MM.1S (cell line): Measurements from ENCODE around the gene NUP188.

ENCODE experiments used
- DNase-seq: peaks from one replicate; pipeline ENCODE4 v3.0.0-alpha.2; 2015
- H2AFZ ChIP-seq: fragments of 300-600 bp; sonication (generic); 2 replicates; pipeline ENCODE4 v1.6.0; 2016; ENCODE audit warnings: antibody characterized with exemption, low read length
- H3F3A ChIP-seq: fragments of 300-600 bp; sonication (generic); 2 replicates; pipeline ENCODE4 v1.6.1; 2016; ENCODE audit warnings: mild to moderate bottlenecking, antibody characterized with exemption, low read length, moderate library complexity, mixed read lengths; ENCODE audit not compliant: insufficient read depth
- H3K27ac ChIP-seq: fragments of 300-600 bp; sonication (generic); 2 replicates; pipeline ENCODE4 v1.5.1; 2016; ENCODE audit warnings: mild to moderate bottlenecking, low read length
- H3K27me3 ChIP-seq: fragments of 300-600 bp; sonication (generic); replicated peaks from 2 replicates; pipeline ENCODE4 v1.6.0; 2016; ENCODE audit warnings: low read length; ENCODE audit not compliant: insufficient read depth
- H3K36me3 ChIP-seq: fragments of 300-600 bp; sonication (generic); replicated peaks from 2 replicates; pipeline ENCODE4 v1.6.1; 2016; ENCODE audit warnings: mild to moderate bottlenecking, low read length, mixed read lengths; ENCODE audit not compliant: insufficient read depth
- H3K4me1 ChIP-seq: fragments of 300-600 bp; sonication (generic); 2 replicates; pipeline ENCODE4 v1.6.1; 2016; ENCODE audit warnings: low read length, mixed read lengths
- H3K4me2 ChIP-seq: fragments of 300-600 bp; sonication (generic); 2 replicates; pipeline ENCODE4 v1.6.0; 2016; ENCODE audit warnings: low read depth, low read length
- H3K4me3 ChIP-seq: fragments of 300-600 bp; sonication (generic); 2 replicates; pipeline ENCODE4 v1.5.1; 2016; ENCODE audit warnings: low read length, mixed read lengths
- H3K79me2 ChIP-seq: fragments of 300-600 bp; sonication (generic); 2 replicates; pipeline ENCODE4 v1.6.1; 2016; ENCODE audit warnings: mixed run types, low read length, mixed read lengths
- H3K9ac ChIP-seq: fragments of 300-600 bp; sonication (generic); 2 replicates; pipeline ENCODE4 v1.6.1; 2016; ENCODE audit warnings: low read length, mixed read lengths
- H3K9me2 ChIP-seq: fragments of 300-600 bp; sonication (generic); replicated peaks from 2 replicates; pipeline ENCODE4 v1.6.1; 2016; ENCODE audit warnings: mild to moderate bottlenecking, low read length, mixed read lengths; ENCODE audit not compliant: insufficient read depth
- H3K9me3 ChIP-seq: fragments of 300-600 bp; sonication (generic); replicated peaks from 2 replicates; pipeline ENCODE4 v1.6.1; 2016; ENCODE audit warnings: mild to moderate bottlenecking, low read length, mixed read lengths; ENCODE audit not compliant: insufficient read depth
- H4K20me1 ChIP-seq: fragments of 300-600 bp; sonication (generic); 2 replicates; pipeline ENCODE4 v1.6.1; 2016; ENCODE audit warnings: mild to moderate bottlenecking, low read length, moderate library complexity, mixed read lengths; ENCODE audit not compliant: insufficient read depth
- CTCF ChIP-seq: fragments of 300-600 bp; sonication (generic); IDR thresholded peaks from 2 replicates; pipeline ENCODE4 v1.5.1; 2016; ENCODE audit warnings: antibody characterized with exemption, low read length, mixed read lengths
- EZH2 ChIP-seq: fragments of 300-600 bp; sonication (generic); optimal IDR thresholded peaks from 2 replicates; pipeline ENCODE3; 2017; ENCODE audit warnings: low read depth, mild to moderate bottlenecking, antibody characterized with exemption, low read length, mixed read lengths
- EZH2phosphoT487 ChIP-seq: fragments of 300-600 bp; sonication (generic); IDR thresholded peaks from 2 replicates; pipeline ENCODE4 v1.6.1; 2018; ENCODE audit warnings: antibody characterized with exemption, low read length

Gene NUP188

GRCh38 chr9:129011761-129012181 is 64.3 kb downstream of the NUP188 start:
- Histone ChIP-seq H2AFZ (no peak overlapping the region), H3K9ac (no peak overlapping the region), H3K27me3 (no peaks in the 10 kb centered on the region), H3F3A (peaks cover 23% of the 10 kb centered on the region), H3K4me2 (no peak overlapping the region), H3K36me3 (peaks cover 9% of the 10 kb centered on the region; the same call in 1 of the 2 replicates), H3K9me3 (no peaks in the 10 kb centered on the region), H3K79me2 (peaks cover 27% of the 10 kb centered on the region), H3K9me2 (no peaks in the 10 kb centered on the region), H3K4me1 (peaks cover 19% of the 10 kb centered on the region), H3K4me3 (no peak overlapping the region), H3K27ac (no peak overlapping the region), H4K20me1 (no peaks in the 10 kb centered on the region)
- no peak for TF ChIP-seq EZH2phosphoT487
- TF ChIP-seq CTCF, result no peak
- no peak for TF ChIP-seq EZH2
- DNase-seq, result no peak

- Histone ChIP-seq H3K9me3 (no peaks in the 10 kb centered on the region), H3K79me2 (peaks cover 32% of the 10 kb centered on the region), H4K20me1 (no peaks in the 10 kb centered on the region), H3K36me3 (peaks cover 9% of the 10 kb centered on the region; the same call in 1 of the 2 replicates), H3K9me2 (no peaks in the 10 kb centered on the region), H3K4me3 (no peak overlapping the region), H3K9ac (no peak overlapping the region), H3K27me3 (no peaks in the 10 kb centered on the region), H3F3A (peaks cover 17% of the 10 kb centered on the region), H3K4me1 (peaks cover 16% of the 10 kb centered on the region), H2AFZ (no peak overlapping the region), H3K27ac (no peak overlapping the region), H3K4me2 (no peak overlapping the region)
- DNase-seq, result no peak
- TF ChIP-seq EZH2 (no peak), CTCF (no peak), EZH2phosphoT487 (no peak)
Observed at GRCh38 chr9:129012343-129012742, 64.8 kb downstream of the NUP188 start.

GRCh38 chr9:129012893-129013448 is 65.5 kb downstream of the NUP188 start:
- peaks cover 11% of the 10 kb centered on the region; the same call in 1 of the 2 replicates for H3F3A ChIP-seq
- H3K9me3 ChIP-seq, result no peaks in the 10 kb centered on the region
- H3K4me1 ChIP-seq, result peaks cover 10% of the 10 kb centered on the region; the same call in 1 of the 2 replicates
- H3K9ac ChIP-seq, result no peak overlapping the region
- H2AFZ ChIP-seq, result no peak overlapping the region
- peaks cover 36% of the 10 kb centered on the region for H3K79me2 ChIP-seq
- no peaks in the 10 kb centered on the region for H3K9me2 ChIP-seq
- peaks cover 9% of the 10 kb centered on the region; the same call in 1 of the 2 replicates for H3K36me3 ChIP-seq
- H3K4me3 ChIP-seq, result no peak overlapping the region
- TF ChIP-seq CTCF, result no peak
- TF ChIP-seq EZH2, result no peak
- TF ChIP-seq EZH2phosphoT487, result no peak
- no peaks in the 10 kb centered on the region for H4K20me1 ChIP-seq
- H3K27me3 ChIP-seq, result no peaks in the 10 kb centered on the region
- no peak for DNase-seq
- H3K27ac ChIP-seq, result no peak overlapping the region
- no peak overlapping the region for H3K4me2 ChIP-seq
